GM12878 (cell line): ENCODE results near the gene N4BP3. TPM values are rescaled to one million over a fixed set of nuclear protein-coding genes. Genes with fewer than 3 reads are reported as not detected.

ENCODE experiments used
- ATAC-seq: fragments of 200-7000 bp; cut with Tn5 transposase; 3 replicates; pipeline ENCODE4 v1.9.1; 2020; ENCODE audit warnings: mild to moderate bottlenecking, moderate library complexity
- BruUV-seq: library from RNA; stranded (reverse); fragments of 400-500 nt; replicated peaks from 2 replicates; lab custom pipeline; 2021; lab: Mats Ljungman, UMichigan
- CTCF ChIA-PET: fragments of 300-600 bp; sonication (Branson Sonifier 250); formaldehyde crosslinking; extraction: SDS; loops from one replicate; lab custom pipeline; 2021; ENCODE audit warnings: inconsistent platforms; lab: Yijun Ruan, JAX
- POLR2A ChIA-PET: fragments of 350-600 bp; formaldehyde crosslinking; extraction: SDS; loops from one replicate; lab custom pipeline; 2021; ENCODE audit warnings: inconsistent platforms; lab: Charles Lee
- RAD21 ChIA-PET: fragments of 300-600 bp; sonication (Branson Sonifier 250); formaldehyde crosslinking; loops from one replicate; lab custom pipeline; 2023; ENCODE audit warnings: antibody characterized with exemption; ENCODE audit not compliant: unreplicated experiment; lab: Charles Lee
- SMC1A ChIA-PET: fragments of 300-600 bp; sonication (Branson Sonifier 250); formaldehyde crosslinking; loops from one replicate; lab custom pipeline; 2023; ENCODE audit not compliant: unreplicated experiment, uncharacterized antibody; lab: Charles Lee
- DNase-seq: peaks from one replicate; pipeline ENCODE4 v3.0.0-alpha.2; 2011; ENCODE audit warnings: low read depth, low spot score
- FAIRE-seq: peaks from 3 replicates; lab custom pipeline; 2011; peaks lifted over from hg19 to GRCh38; lab: Jason Lieb, UNC
- H2AFZ ChIP-seq: 2 replicates; pipeline ENCODE4 v1.6.0; 2011; ENCODE audit warnings: low read depth, low read length, control low read depth; ENCODE audit not compliant: control insufficient read depth
- H3K27ac ChIP-seq: 2 replicates; pipeline ENCODE4 v1.5.1; 2011; ENCODE audit warnings: control low read depth; ENCODE audit not compliant: control insufficient read depth, insufficient read depth
- H3K27me3 ChIP-seq, 2 experiments: replicated peaks in 1 of 2; 2 replicates each; pipeline versions ENCODE4 v1.6.0 to v1.6.1; 2011; ENCODE audit warnings: low read length in 1 of 2; ENCODE audit not compliant: control insufficient read depth in 2 of 2, insufficient read depth in 2 of 2
- H3K36me3 ChIP-seq, 2 experiments: 2 replicates each; pipeline ENCODE4 v1.5.1; 2011; ENCODE audit warnings: low read length in 1 of 2; ENCODE audit not compliant: control insufficient read depth in 2 of 2, insufficient read depth in 2 of 2
- H3K4me1 ChIP-seq: 2 replicates; pipeline ENCODE4 v1.6.1; 2011; ENCODE audit warnings: mild to moderate bottlenecking, low read length, moderate library complexity, mixed read lengths; ENCODE audit not compliant: control insufficient read depth, insufficient read depth
- H3K4me2 ChIP-seq: 2 replicates; pipeline ENCODE4 v1.6.0; 2011; ENCODE audit warnings: control low read depth; ENCODE audit not compliant: control insufficient read depth, insufficient read depth
- H3K4me3 ChIP-seq: fragments of 200-600 bp; sonication (generic); 2 replicates; pipeline ENCODE4 v1.5.1; 2016
- H3K79me2 ChIP-seq: 2 replicates; pipeline ENCODE4 v1.6.0; 2011; ENCODE audit warnings: low read length; ENCODE audit not compliant: control insufficient read depth, insufficient read depth
- H3K9ac ChIP-seq: 2 replicates; pipeline ENCODE4 v1.8.0; 2011; ENCODE audit warnings: low read length, control low read depth, mixed read lengths; ENCODE audit not compliant: control insufficient read depth, insufficient read depth
- H3K9me3 ChIP-seq: replicated peaks from 3 replicates; pipeline ENCODE4 v1.5.1; 2011; ENCODE audit warnings: mild to moderate bottlenecking, low read length; ENCODE audit not compliant: control insufficient read depth, insufficient read depth
- H4K20me1 ChIP-seq: 2 replicates; pipeline ENCODE4 v1.6.0; 2011; ENCODE audit not compliant: control insufficient read depth, insufficient read depth
- ATF7 ChIP-seq: fragments of 450-650 bp; IDR thresholded peaks from 2 replicates; pipeline ENCODE4 v1.6.1; 2016; ENCODE audit warnings: low read depth, mild to moderate bottlenecking
- E2F8 ChIP-seq: fragments of 450-650 bp; IDR thresholded peaks from 2 replicates; pipeline ENCODE4 v1.6.1; 2018; ENCODE audit warnings: mild to moderate bottlenecking, low read depth, moderate library complexity; ENCODE audit not compliant: partially characterized antibody
- IRF3 ChIP-seq: fragments of 450-650 bp; IDR thresholded peaks from 2 replicates; pipeline ENCODE4 v1.6.1; 2014; ENCODE audit warnings: mild to moderate bottlenecking
- KLF5 ChIP-seq: fragments of 450-650 bp; IDR thresholded peaks from 2 replicates; pipeline ENCODE4 v1.6.1; 2014; ENCODE audit warnings: mild to moderate bottlenecking; ENCODE audit not compliant: partially characterized antibody
- MTA2 ChIP-seq: fragments of 450-650 bp; IDR thresholded peaks from 2 replicates; pipeline ENCODE4 v1.6.1; 2016; ENCODE audit warnings: low read depth, mild to moderate bottlenecking, moderate library complexity
- NBN ChIP-seq: fragments of 450-650 bp; IDR thresholded peaks from 2 replicates; pipeline ENCODE4 v1.6.1; 2016
- NR2C2 ChIP-seq: IDR thresholded peaks from 2 replicates; pipeline ENCODE4 v1.6.1; 2011; ENCODE audit warnings: borderline replicate concordance, low read depth; ENCODE audit not compliant: control insufficient read depth, insufficient read length
- RUNX3 ChIP-seq: IDR thresholded peaks from 2 replicates; pipeline ENCODE4 v1.6.1; 2012; ENCODE audit warnings: low read length, inconsistent platforms
- ZBTB11 ChIP-seq: fragments of 450-650 bp; formaldehyde crosslinking; IDR thresholded peaks from 2 replicates; pipeline ENCODE4 v1.5.0; 2022; ENCODE audit warnings: mild to moderate bottlenecking, missing genetic modification characterization
- ZNF207 ChIP-seq: fragments of 450-650 bp; IDR thresholded peaks from 2 replicates; pipeline ENCODE4 v1.6.1; 2014; ENCODE audit warnings: antibody characterized with exemption, mild to moderate bottlenecking, borderline replicate concordance
- WGBS: methylation state at CpG from one replicate; pipeline ENCODE4 v1.1.6; 2016; ENCODE audit warnings: low lambda C conversion rate; ENCODE audit not compliant: insufficient replicate concordance, insufficient coverage; ENCODE audit errors: missing lambda C conversion rate; 5-methylcytosine and 5-hydroxymethylcytosine counted together
- in situ Hi-C: fragments of 300-500 bp; cut with MboI; formaldehyde crosslinking; loops from 9 replicates; pipeline ENCODE4 v1.14.3; 2018; ENCODE audit warnings: mixed read lengths
- intact Hi-C: fragments of 100-400 bp; cut with micrococcal nuclease; formaldehyde crosslinking; loops from one replicate; pipeline ENCODE4 v1.14.2; 2022; ENCODE audit not compliant: unreplicated experiment
- polyA plus RNA-seq, 11 experiments: library from polyadenylated mRNA; depleted of rRNA in 4 of 11; unstranded in 6 of 11; stranded (reverse) in 5 of 11; fragments of >200 nt; fragmentation: Nextera tagmentation in 4 of 11; fragmentation: Illumina TruSeq in 1 of 11; extraction: Ambion mirVana in 4 of 11; extraction: Trizol in 1 of 11; gene quantifications; 1 replicate in 1 of 11; 2 replicates in 10 of 11; pipeline versions ENCODE4 v1.2.1 to v1.2.3, GENCODE V29; 2011 to 2016; ENCODE audit warnings: inconsistent platforms in 2 of 11, missing spikeins in 2 of 11, low read depth in 1 of 11
- total RNA-seq, 4 experiments: library from RNA; depleted of rRNA in 3 of 4; stranded (reverse); fragments of >200 nt in 3 of 4; fragmentation: Illumina TruSeq in 1 of 4; extraction: Trizol in 1 of 4; gene quantifications; 2 replicates each; pipeline versions ENCODE4 v1.2.1 to v1.2.3, GENCODE V29; 2013 to 2021

Gene N4BP3
- total and polyA plus RNA-seq, 10 of the 15 experiments (the other 5 are each of a cell fraction or from before 2014, with no cell fraction given) = 0.06 to 13.0 (median 4.3) TPM

GRCh38 chr5:178125253-178125906, 12.0 kb downstream of the N4BP3 start (continued):
- TF ChIP-seq NR2C2 = no peak
- TF ChIP-seq ATF7 = no peak
- TF ChIP-seq ZNF207 = no peak
- TF ChIP-seq ZBTB11 = no peak

- ATAC-seq (no peak), FAIRE-seq (no peak), DNase-seq (no peak)
- intact Hi-C loops (no loop called here), in situ Hi-C loops (loop anchor here (10.0 kb wide), 1 partner anchor 1688 kb away; no protein-coding TSS in a partner anchor)
- RAD21 ChIA-PET = no interaction called here
- H3K4me3 ChIP-seq = no peak overlapping the region
- SMC1A ChIA-PET = no interaction called here
- WGBS = 97% methylated on average over 3 of the region's 3 CpGs
- H3K36me3 ChIP-seq = peaks cover 3 to 11% of the 10 kb centered on the region in 2 experiments; a peak in 3 of 4 replicates
- CTCF ChIA-PET = no interaction called here
- no peak overlapping the region for H2AFZ ChIP-seq
- no peak overlapping the region for H3K4me2 ChIP-seq
- no peaks in the 10 kb centered on the region for H3K9me3 ChIP-seq
- POLR2A ChIA-PET = interaction anchor here (1.6 kb wide), 1 partner anchor 10 kb away, joined by 6 read pairs; no protein-coding TSS in a partner anchor
- peaks cover 3% of the 10 kb centered on the region for H3K4me1 ChIP-seq
- no peaks in the 10 kb centered on the region for H3K27me3 ChIP-seq
- H3K27ac ChIP-seq = no peak overlapping the region
- no peak overlapping the region for H3K9ac ChIP-seq
- peaks cover 11% of the 10 kb centered on the region for H3K79me2 ChIP-seq
- H4K20me1 ChIP-seq = no peaks in the 10 kb centered on the region
- no TSS peak for BruUV-seq
- TF ChIP-seq E2F8 (no peak), RUNX3 (no peak), NBN (no peak), IRF3 (no peak), MTA2 (no peak), KLF5 (no peak)
Measured at GRCh38 chr5:178126556-178126955, 13.2 kb downstream of the N4BP3 start.
